GM23338 (cell line): ENCODE results near the gene VPS16. TPM values are rescaled to one million over a fixed set of nuclear protein-coding genes. Genes with fewer than 3 reads are reported as not detected.

Experiments used
- ATAC-seq: fragments of 200-7000 bp; cut with Tn5 transposase; 3 replicates; pipeline ENCODE4 v1.9.1; 2020
- DNase-seq: peaks from one replicate; pipeline ENCODE4 v3.0.0-alpha.2; 2015; ENCODE audit warnings: low spot score
- H2AFZ ChIP-seq: fragments of 200-600 bp; sonication (generic); 2 replicates; pipeline ENCODE4 v1.8.0; 2016; ENCODE audit warnings: antibody characterized with exemption, mild to moderate bottlenecking, moderate library complexity
- H3F3A ChIP-seq: fragments of 200-600 bp; sonication (generic); replicated peaks from 2 replicates; pipeline ENCODE4 v1.8.0; 2017; ENCODE audit warnings: antibody characterized with exemption, mixed run types, low read depth
- H3K27ac ChIP-seq: fragments of 200-600 bp; sonication (generic); 2 replicates; pipeline ENCODE4 v1.6.1; 2016; ENCODE audit warnings: low read depth
- H3K27me3 ChIP-seq: fragments of 200-600 bp; sonication (generic); 2 replicates; pipeline ENCODE4 v1.8.0; 2016; ENCODE audit warnings: mild to moderate bottlenecking, mixed run types, moderate library complexity; ENCODE audit not compliant: insufficient read depth
- H3K36me3 ChIP-seq: fragments of 200-600 bp; sonication (generic); 2 replicates; pipeline ENCODE4 v1.8.0; 2016; ENCODE audit warnings: mild to moderate bottlenecking; ENCODE audit not compliant: insufficient read depth
- H3K4me1 ChIP-seq: fragments of 200-600 bp; sonication (generic); 2 replicates; pipeline ENCODE4 v1.8.0; 2016; ENCODE audit warnings: mild to moderate bottlenecking, moderate library complexity; ENCODE audit not compliant: insufficient read depth
- H3K4me2 ChIP-seq: fragments of 200-600 bp; sonication (generic); 2 replicates; pipeline ENCODE4 v1.7.1; 2017; ENCODE audit warnings: mixed run types
- H3K4me3 ChIP-seq: fragments of 200-600 bp; sonication (generic); 2 replicates; pipeline ENCODE4 v1.6.1; 2016; ENCODE audit warnings: mixed run types
- H3K79me2 ChIP-seq: fragments of 200-600 bp; sonication (generic); replicated peaks from 2 replicates; pipeline ENCODE4 v1.8.0; 2017; ENCODE audit warnings: mild to moderate bottlenecking; ENCODE audit not compliant: insufficient read depth
- H3K9me2 ChIP-seq: fragments of 200-600 bp; sonication (generic); 2 replicates; pipeline ENCODE4 v1.8.0; 2017; ENCODE audit not compliant: insufficient read depth
- H4K20me1 ChIP-seq: fragments of 200-600 bp; sonication (generic); replicated peaks from 2 replicates; pipeline ENCODE4 v1.8.0; 2017; ENCODE audit warnings: mild to moderate bottlenecking; ENCODE audit not compliant: insufficient read depth
- H3K27ac Mint-ChIP-seq: 2 replicates; pipeline ENCODE4 v1.8.0; 2020; ENCODE audit warnings: inconsistent platforms, mild to moderate bottlenecking, moderate library complexity, mixed read lengths
- H3K27me3 Mint-ChIP-seq: 3 replicates; pipeline ENCODE4 v1.8.0; 2022; ENCODE audit warnings: low read depth, mild to moderate bottlenecking, moderate library complexity, mixed read lengths, inconsistent platforms; ENCODE audit not compliant: insufficient read depth, poor library complexity
- H3K36me3 Mint-ChIP-seq: 3 replicates; pipeline ENCODE4 v1.8.0; 2021; ENCODE audit warnings: low read depth, mild to moderate bottlenecking, inconsistent platforms, moderate library complexity, mixed read lengths
- H3K4me1 Mint-ChIP-seq: 3 replicates; pipeline ENCODE4 v1.8.0; 2020; ENCODE audit warnings: mild to moderate bottlenecking, inconsistent platforms, mixed read lengths
- H3K4me3 Mint-ChIP-seq: 3 replicates; pipeline ENCODE4 v1.8.0; 2021; ENCODE audit warnings: moderate library complexity, mild to moderate bottlenecking, inconsistent platforms, mixed read lengths
- H3K9me3 Mint-ChIP-seq: 3 replicates; pipeline ENCODE4 v1.8.0; 2020; ENCODE audit warnings: moderate library complexity, mild to moderate bottlenecking, inconsistent platforms, mixed read lengths
- CREB1 ChIP-seq: fragments of 250-450 bp; sonication (Bioruptor Pico); IDR thresholded peaks from 2 replicates; pipeline ENCODE4 v1.5.0; 2020; ENCODE audit warnings: low read depth, mild to moderate bottlenecking, moderate library complexity
- EZH2phosphoT487 ChIP-seq: fragments of 200-600 bp; sonication (generic); IDR thresholded peaks from one replicate; pipeline ENCODE4 v1.8.1; 2018; ENCODE audit warnings: antibody characterized with exemption; ENCODE audit not compliant: unreplicated experiment
- NANOG ChIP-seq: IDR thresholded peaks from 2 replicates; pipeline ENCODE4 v1.6.1; 2016; ENCODE audit warnings: antibody characterized with exemption, borderline replicate concordance
- POLR2AphosphoS5 ChIP-seq: IDR thresholded peaks from 2 replicates; pipeline ENCODE4 v1.6.1; 2016; ENCODE audit warnings: antibody characterized with exemption, low read depth
- STAT1 ChIP-seq: IDR thresholded peaks from one replicate; pipeline ENCODE4 v1.6.1; 2016; ENCODE audit warnings: antibody characterized with exemption; ENCODE audit not compliant: unreplicated experiment
- ZNF114 ChIP-seq: fragments of 250-450 bp; sonication (Bioruptor Pico); IDR thresholded peaks from 2 replicates; pipeline ENCODE4 v1.5.0; 2020; ENCODE audit warnings: mild to moderate bottlenecking, moderate library complexity
- polyA plus RNA-seq: library from polyadenylated mRNA; unstranded; fragments of >200 nt; fragmentation: Nextera tagmentation; extraction: Ambion mirVana; gene quantifications from 2 replicates; pipeline ENCODE4 v1.2.1, GENCODE V29; 2016
- total RNA-seq: library from RNA; depleted of rRNA; stranded (reverse); fragments of >200 nt; shearing (Covaris generic); gene quantifications from 2 replicates; pipeline ENCODE4 v1.2.3, GENCODE V29; 2014
- TF ChIP-seq, protein P1 (sequence below), 2 experiments: fragments of 200-600 bp in 1 of 2; sonication (generic) in 1 of 2; conservative IDR thresholded peaks; 2 replicates each; pipeline versions ENCODE4 v1.5.1 to v1.6.1; 2016 to 2017; ENCODE audit warnings: antibody characterized with exemption in 2 of 2, low read depth in 2 of 2, mild to moderate bottlenecking in 2 of 2, moderate library complexity in 1 of 2
- TF ChIP-seq, protein P2 (sequence below): IDR thresholded peaks from 2 replicates; pipeline ENCODE4 v1.6.1; 2016; ENCODE audit warnings: antibody characterized with exemption
- TF ChIP-seq, protein P3 (sequence below): fragments of 250-450 bp; sonication (Bioruptor Pico); IDR thresholded peaks from 2 replicates; pipeline ENCODE4 v1.5.0; 2020; ENCODE audit warnings: mild to moderate bottlenecking, moderate library complexity

VPS16 gene
- total and polyA plus RNA-seq, 2 experiments from 2014 or later = 11.2 to 17.7 TPM

DNA sequence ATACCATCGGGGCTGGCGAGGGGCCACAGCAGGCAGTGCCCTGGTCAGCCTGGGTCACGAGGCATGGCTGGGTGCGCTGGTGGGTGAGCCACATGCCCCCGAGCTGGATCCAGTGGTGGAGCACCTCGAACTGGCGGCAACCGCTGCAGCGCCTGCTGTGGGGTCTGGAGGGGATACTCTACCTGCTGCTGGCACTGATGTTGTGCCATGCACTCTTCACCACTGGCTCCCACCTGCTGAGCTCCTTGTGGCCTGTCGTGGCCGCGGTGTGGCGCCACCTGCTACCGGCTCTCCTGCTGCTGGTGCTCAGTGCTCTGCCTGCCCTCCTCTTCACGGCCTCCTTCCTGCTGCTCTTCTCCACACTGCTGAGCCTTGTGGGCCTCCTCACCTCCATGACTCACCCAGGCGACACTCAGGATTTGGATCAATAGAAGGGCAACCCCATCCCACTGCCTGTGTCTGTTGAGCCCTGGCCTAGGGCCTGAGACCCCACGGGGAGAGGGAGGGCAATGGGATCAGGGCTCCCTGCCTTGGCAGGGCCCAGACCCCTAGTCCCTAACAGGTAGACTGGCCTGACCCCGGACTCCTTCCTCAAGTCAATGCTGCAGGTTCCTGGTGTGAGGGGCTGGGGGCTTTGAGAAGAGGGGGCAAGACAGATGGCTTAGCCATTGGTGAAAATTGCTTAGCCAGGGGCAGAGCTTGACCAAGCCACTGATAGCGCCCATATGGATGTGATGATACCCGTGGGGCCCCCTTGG, 23.8 kb upstream of the VPS16 start:
- H3K4me3 Mint-ChIP-seq = no peak overlapping the region
- H3K36me3 Mint-ChIP-seq = peaks cover 6% of the 10 kb centered on the region; the same call in 2 of the 3 replicates
- Histone ChIP-seq H3K36me3 (no peaks in the 10 kb centered on the region), H3K4me1 (peaks cover 4% of the 10 kb centered on the region; the same call in 1 of the 2 replicates), H4K20me1 (no peaks in the 10 kb centered on the region), H3K27ac (no peak overlapping the region), H3K27me3 (peaks cover 57% of the 10 kb centered on the region), H3K4me3 (no peak overlapping the region), H3K79me2 (no peaks in the 10 kb centered on the region), H3K9me2 (no peaks in the 10 kb centered on the region), H3K4me2 (no peak overlapping the region), H2AFZ (no peak overlapping the region), H3F3A (no peaks in the 10 kb centered on the region)
- peak; percentile 53 for DNase-seq
- H3K9me3 Mint-ChIP-seq = peaks cover 13% of the 10 kb centered on the region
- peak; percentile 32 for ATAC-seq
- peaks cover 12% of the 10 kb centered on the region for H3K4me1 Mint-ChIP-seq
- peaks cover 28% of the 10 kb centered on the region for H3K27me3 Mint-ChIP-seq
- H3K27ac Mint-ChIP-seq = no peak overlapping the region
- TF ChIP-seq POLR2AphosphoS5 = no peak
- TF ChIP-seq, protein P1, sequence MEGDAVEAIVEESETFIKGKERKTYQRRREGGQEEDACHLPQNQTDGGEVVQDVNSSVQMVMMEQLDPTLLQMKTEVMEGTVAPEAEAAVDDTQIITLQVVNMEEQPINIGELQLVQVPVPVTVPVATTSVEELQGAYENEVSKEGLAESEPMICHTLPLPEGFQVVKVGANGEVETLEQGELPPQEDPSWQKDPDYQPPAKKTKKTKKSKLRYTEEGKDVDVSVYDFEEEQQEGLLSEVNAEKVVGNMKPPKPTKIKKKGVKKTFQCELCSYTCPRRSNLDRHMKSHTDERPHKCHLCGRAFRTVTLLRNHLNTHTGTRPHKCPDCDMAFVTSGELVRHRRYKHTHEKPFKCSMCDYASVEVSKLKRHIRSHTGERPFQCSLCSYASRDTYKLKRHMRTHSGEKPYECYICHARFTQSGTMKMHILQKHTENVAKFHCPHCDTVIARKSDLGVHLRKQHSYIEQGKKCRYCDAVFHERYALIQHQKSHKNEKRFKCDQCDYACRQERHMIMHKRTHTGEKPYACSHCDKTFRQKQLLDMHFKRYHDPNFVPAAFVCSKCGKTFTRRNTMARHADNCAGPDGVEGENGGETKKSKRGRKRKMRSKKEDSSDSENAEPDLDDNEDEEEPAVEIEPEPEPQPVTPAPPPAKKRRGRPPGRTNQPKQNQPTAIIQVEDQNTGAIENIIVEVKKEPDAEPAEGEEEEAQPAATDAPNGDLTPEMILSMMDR (conservative IDR thresholded peaks at IDR 0.05; ENCODE audit: low read depth in 2 of 2) = peak; percentile 46 to 80

DNA sequence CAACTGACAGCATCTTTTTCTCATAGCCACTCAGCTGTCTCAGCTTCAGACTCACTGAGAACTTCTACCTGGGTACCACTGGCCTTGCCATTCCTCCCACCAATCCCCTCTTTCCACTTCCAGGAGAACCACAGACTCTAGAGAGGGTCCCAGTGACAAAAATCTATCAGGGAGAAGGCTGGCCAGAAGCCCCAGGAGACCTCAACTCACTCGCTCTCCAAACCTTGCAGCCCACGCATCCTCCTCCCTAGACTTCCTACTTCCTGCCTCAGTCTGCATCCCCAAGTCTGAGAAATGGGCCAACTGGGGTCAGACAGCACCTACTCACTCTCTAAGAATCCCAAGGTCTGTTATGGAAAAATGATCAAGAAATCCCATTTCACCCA, 23.2 kb upstream of the VPS16 start:
- Histone ChIP-seq H3K4me2 (no peak overlapping the region), H4K20me1 (no peaks in the 10 kb centered on the region), H3F3A (no peaks in the 10 kb centered on the region), H3K27me3 (peaks cover 57% of the 10 kb centered on the region), H3K27ac (no peak overlapping the region), H2AFZ (no peak overlapping the region), H3K4me3 (no peak overlapping the region), H3K4me1 (peaks cover 4% of the 10 kb centered on the region; the same call in 1 of the 2 replicates), H3K9me2 (no peaks in the 10 kb centered on the region), H3K36me3 (no peaks in the 10 kb centered on the region), H3K79me2 (no peaks in the 10 kb centered on the region)
- H3K4me3 Mint-ChIP-seq = no peak overlapping the region
- peaks cover 7% of the 10 kb centered on the region; the same call in 2 of the 3 replicates for H3K36me3 Mint-ChIP-seq
- peaks cover 13% of the 10 kb centered on the region for H3K4me1 Mint-ChIP-seq
- peaks cover 34% of the 10 kb centered on the region for H3K27me3 Mint-ChIP-seq
- DNase-seq (no peak), ATAC-seq (no peak)
- H3K27ac Mint-ChIP-seq = no peak overlapping the region
- H3K9me3 Mint-ChIP-seq = peaks cover 15% of the 10 kb centered on the region
- TF ChIP-seq, protein P1 (conservative IDR thresholded peaks at IDR 0.05; ENCODE audit: low read depth in 2 of 2) = no peak
- TF ChIP-seq ZNF114 (no peak), CREB1 (CRISPR knock-in tag) (no peak), POLR2AphosphoS5 (no peak), NANOG (no peak), EZH2phosphoT487 (no peak), STAT1 (no peak)
- TF ChIP-seq, protein P2, sequence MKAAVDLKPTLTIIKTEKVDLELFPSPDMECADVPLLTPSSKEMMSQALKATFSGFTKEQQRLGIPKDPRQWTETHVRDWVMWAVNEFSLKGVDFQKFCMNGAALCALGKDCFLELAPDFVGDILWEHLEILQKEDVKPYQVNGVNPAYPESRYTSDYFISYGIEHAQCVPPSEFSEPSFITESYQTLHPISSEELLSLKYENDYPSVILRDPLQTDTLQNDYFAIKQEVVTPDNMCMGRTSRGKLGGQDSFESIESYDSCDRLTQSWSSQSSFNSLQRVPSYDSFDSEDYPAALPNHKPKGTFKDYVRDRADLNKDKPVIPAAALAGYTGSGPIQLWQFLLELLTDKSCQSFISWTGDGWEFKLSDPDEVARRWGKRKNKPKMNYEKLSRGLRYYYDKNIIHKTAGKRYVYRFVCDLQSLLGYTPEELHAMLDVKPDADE = no peak
- TF ChIP-seq, protein P3, sequence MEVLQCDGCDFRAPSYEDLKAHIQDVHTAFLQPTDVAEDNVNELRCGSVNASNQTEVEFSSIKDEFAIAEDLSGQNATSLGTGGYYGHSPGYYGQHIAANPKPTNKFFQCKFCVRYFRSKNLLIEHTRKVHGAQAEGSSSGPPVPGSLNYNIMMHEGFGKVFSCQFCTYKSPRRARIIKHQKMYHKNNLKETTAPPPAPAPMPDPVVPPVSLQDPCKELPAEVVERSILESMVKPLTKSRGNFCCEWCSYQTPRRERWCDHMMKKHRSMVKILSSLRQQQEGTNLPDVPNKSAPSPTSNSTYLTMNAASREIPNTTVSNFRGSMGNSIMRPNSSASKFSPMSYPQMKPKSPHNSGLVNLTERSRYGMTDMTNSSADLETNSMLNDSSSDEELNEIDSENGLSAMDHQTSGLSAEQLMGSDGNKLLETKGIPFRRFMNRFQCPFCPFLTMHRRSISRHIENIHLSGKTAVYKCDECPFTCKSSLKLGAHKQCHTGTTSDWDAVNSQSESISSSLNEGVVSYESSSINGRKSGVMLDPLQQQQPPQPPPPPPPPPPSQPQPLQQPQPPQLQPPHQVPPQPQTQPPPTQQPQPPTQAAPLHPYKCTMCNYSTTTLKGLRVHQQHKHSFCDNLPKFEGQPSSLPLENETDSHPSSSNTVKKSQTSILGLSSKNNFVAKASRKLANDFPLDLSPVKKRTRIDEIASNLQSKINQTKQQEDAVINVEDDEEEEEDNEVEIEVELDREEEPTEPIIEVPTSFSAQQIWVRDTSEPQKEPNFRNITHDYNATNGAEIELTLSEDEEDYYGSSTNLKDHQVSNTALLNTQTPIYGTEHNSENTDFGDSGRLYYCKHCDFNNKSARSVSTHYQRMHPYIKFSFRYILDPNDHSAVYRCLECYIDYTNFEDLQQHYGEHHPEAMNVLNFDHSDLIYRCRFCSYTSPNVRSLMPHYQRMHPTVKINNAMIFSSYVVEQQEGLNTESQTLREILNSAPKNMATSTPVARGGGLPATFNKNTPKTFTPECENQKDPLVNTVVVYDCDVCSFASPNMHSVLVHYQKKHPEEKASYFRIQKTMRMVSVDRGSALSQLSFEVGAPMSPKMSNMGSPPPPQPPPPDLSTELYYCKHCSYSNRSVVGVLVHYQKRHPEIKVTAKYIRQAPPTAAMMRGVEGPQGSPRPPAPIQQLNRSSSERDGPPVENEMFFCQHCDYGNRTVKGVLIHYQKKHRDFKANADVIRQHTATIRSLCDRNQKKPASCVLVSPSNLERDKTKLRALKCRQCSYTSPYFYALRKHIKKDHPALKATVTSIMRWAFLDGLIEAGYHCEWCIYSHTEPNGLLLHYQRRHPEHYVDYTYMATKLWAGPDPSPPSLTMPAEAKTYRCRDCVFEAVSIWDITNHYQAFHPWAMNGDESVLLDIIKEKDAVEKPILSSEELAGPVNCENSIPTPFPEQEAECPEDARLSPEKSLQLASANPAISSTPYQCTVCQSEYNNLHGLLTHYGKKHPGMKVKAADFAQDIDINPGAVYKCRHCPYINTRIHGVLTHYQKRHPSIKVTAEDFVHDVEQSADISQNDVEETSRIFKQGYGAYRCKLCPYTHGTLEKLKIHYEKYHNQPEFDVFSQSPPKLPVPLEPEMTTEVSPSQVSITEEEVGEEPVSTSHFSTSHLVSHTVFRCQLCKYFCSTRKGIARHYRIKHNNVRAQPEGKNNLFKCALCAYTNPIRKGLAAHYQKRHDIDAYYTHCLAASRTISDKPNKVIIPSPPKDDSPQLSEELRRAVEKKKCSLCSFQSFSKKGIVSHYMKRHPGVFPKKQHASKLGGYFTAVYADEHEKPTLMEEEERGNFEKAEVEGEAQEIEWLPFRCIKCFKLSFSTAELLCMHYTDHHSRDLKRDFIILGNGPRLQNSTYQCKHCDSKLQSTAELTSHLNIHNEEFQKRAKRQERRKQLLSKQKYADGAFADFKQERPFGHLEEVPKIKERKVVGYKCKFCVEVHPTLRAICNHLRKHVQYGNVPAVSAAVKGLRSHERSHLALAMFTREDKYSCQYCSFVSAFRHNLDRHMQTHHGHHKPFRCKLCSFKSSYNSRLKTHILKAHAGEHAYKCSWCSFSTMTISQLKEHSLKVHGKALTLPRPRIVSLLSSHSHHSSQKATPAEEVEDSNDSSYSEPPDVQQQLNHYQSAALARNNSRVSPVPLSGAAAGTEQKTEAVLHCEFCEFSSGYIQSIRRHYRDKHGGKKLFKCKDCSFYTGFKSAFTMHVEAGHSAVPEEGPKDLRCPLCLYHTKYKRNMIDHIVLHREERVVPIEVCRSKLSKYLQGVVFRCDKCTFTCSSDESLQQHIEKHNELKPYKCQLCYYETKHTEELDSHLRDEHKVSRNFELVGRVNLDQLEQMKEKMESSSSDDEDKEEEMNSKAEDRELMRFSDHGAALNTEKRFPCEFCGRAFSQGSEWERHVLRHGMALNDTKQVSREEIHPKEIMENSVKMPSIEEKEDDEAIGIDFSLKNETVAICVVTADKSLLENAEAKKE = no peak
